Liver (tissue), 9 donors: ENCODE results near the gene CHRNB1. TPM values are rescaled to one million over a fixed set of nuclear protein-coding genes. Genes with fewer than 3 reads are reported as not detected.
A peak's percentile ranks its signal among the peaks of the same experiment; 100 is the strongest.

Source experiments
- DNase-seq: peaks from one replicate; pipeline ENCODE4 v3.0.0-alpha.2; 2017; ENCODE audit warnings: low spot score
- H3K27ac ChIP-seq, 2 donors: one replicate each; pipeline ENCODE4 v1.7.0; 2013; ENCODE audit warnings: inconsistent platforms in 2 of 2, low read length in 2 of 2, control low read depth in 1 of 2, low read depth in 1 of 2, mild to moderate bottlenecking in 1 of 2
- H3K27me3 ChIP-seq, 4 donors: one replicate each; pipeline versions ENCODE4 v1.6.1 to v1.7.0; 2013; ENCODE audit warnings: low read length in 3 of 4, inconsistent platforms in 1 of 4, mild to moderate bottlenecking in 1 of 4, moderate library complexity in 1 of 4; ENCODE audit not compliant: control insufficient read depth in 4 of 4, insufficient read depth in 4 of 4
- H3K36me3 ChIP-seq, 4 donors: one replicate each; pipeline versions ENCODE4 v1.6.1 to v1.7.0; 2013; ENCODE audit warnings: low read length in 3 of 4, mild to moderate bottlenecking in 3 of 4, low read depth in 1 of 4, moderate library complexity in 1 of 4; ENCODE audit not compliant: control insufficient read depth in 4 of 4, insufficient read depth in 3 of 4
- H3K4me1 ChIP-seq, 4 donors: one replicate each; pipeline versions ENCODE4 v1.6.1 to v1.7.0; 2013; ENCODE audit warnings: low read length in 3 of 4, mild to moderate bottlenecking in 3 of 4, moderate library complexity in 1 of 4; ENCODE audit not compliant: control insufficient read depth in 4 of 4, insufficient read depth in 4 of 4
- H3K4me3 ChIP-seq, 3 donors: one replicate each; pipeline versions ENCODE4 v1.6.1 to v1.7.0; 2013; ENCODE audit warnings: low read length in 3 of 3, control low read depth in 1 of 3, low read depth in 1 of 3, mild to moderate bottlenecking in 1 of 3
- H3K9ac ChIP-seq, 2 donors: one replicate each; pipeline ENCODE4 v1.7.0; 2013; ENCODE audit warnings: low read length in 2 of 2, mild to moderate bottlenecking in 2 of 2, moderate library complexity in 2 of 2, control low read depth in 1 of 2, low read depth in 1 of 2
- H3K9me3 ChIP-seq, 4 donors: one replicate each; pipeline versions ENCODE4 v1.6.1 to v1.7.0; 2013; ENCODE audit warnings: low read length in 3 of 4; ENCODE audit not compliant: control insufficient read depth in 4 of 4
- ATF3 ChIP-seq: IDR thresholded peaks from 2 replicates; pipeline ENCODE4 v1.6.1; 2016; ENCODE audit warnings: antibody characterized with exemption
- CTCF ChIP-seq: fragments of 150-350 bp; IDR thresholded peaks from 2 replicates; pipeline ENCODE4 v1.5.1; 2017; ENCODE audit warnings: improper control_type of control experiment, low read depth, low read length; ENCODE audit not compliant: missing input control
- EGR1 ChIP-seq, 2 donors: IDR thresholded peaks; 2 replicates each; pipeline ENCODE4 v1.6.1; 2016 to 2018; ENCODE audit warnings: antibody characterized with exemption in 2 of 2, low read depth in 2 of 2
- GABPA ChIP-seq, 2 donors: IDR thresholded peaks in 1 of 2; conservative IDR thresholded peaks in 1 of 2; 2 replicates each; pipeline ENCODE4 v1.6.1; 2016; ENCODE audit warnings: antibody characterized with exemption in 2 of 2, mild to moderate bottlenecking in 1 of 2, moderate library complexity in 1 of 2
- HNF4A ChIP-seq, 2 donors: conservative IDR thresholded peaks; 2 replicates each; pipeline ENCODE4 v1.6.1; 2016; ENCODE audit warnings: antibody characterized with exemption in 2 of 2, mild to moderate bottlenecking in 2 of 2
- HNF4G ChIP-seq: IDR thresholded peaks from 2 replicates; pipeline ENCODE4 v1.6.1; 2016; ENCODE audit warnings: antibody characterized with exemption
- MAX ChIP-seq: IDR thresholded peaks from 2 replicates; pipeline ENCODE4 v1.6.1; 2016; ENCODE audit warnings: antibody characterized with exemption
- NR2F2 ChIP-seq: IDR thresholded peaks from 2 replicates; pipeline ENCODE4 v1.6.1; 2016; ENCODE audit warnings: antibody characterized with exemption
- RAD21 ChIP-seq, 2 donors: IDR thresholded peaks; 2 replicates each; pipeline ENCODE4 v1.6.1; 2016; ENCODE audit warnings: antibody characterized with exemption in 2 of 2, mild to moderate bottlenecking in 2 of 2
- REST ChIP-seq: IDR thresholded peaks from 2 replicates; pipeline ENCODE4 v1.6.1; 2016; ENCODE audit warnings: antibody characterized with exemption, mild to moderate bottlenecking
- RXRA ChIP-seq, 2 donors: IDR thresholded peaks; 2 replicates each; pipeline ENCODE4 v1.6.1; 2017 to 2018; ENCODE audit warnings: antibody characterized with exemption in 2 of 2, mild to moderate bottlenecking in 1 of 2
- SP1 ChIP-seq: IDR thresholded peaks from 2 replicates; pipeline ENCODE4 v1.6.1; 2018; ENCODE audit warnings: antibody characterized with exemption, mild to moderate bottlenecking
- TAF1 ChIP-seq: conservative IDR thresholded peaks from 2 replicates; pipeline ENCODE4 v1.6.1; 2016; ENCODE audit warnings: antibody characterized with exemption, mild to moderate bottlenecking
- ZBTB33 ChIP-seq: IDR thresholded peaks from 2 replicates; pipeline ENCODE4 v1.6.1; 2016; ENCODE audit warnings: antibody characterized with exemption
- WGBS: extraction: QIAGEN DNeasy Blood & Tissue Kit; methylation state at CpG from one replicate; pipeline ENCODE4 v1.1.7; 2013; 5-methylcytosine and 5-hydroxymethylcytosine counted together
- polyA plus RNA-seq, 2 donors: library from polyadenylated mRNA; stranded (reverse) in 1 of 2; unstranded in 1 of 2; fragments of 200-250 nt in 1 of 2; fragments of >200 nt in 1 of 2; fragmentation: Nextera tagmentation in 1 of 2; extraction: Ambion mirVana in 1 of 2; gene quantifications; one replicate each; pipeline versions ENCODE4 v1.2.1 to v1.2.3, GENCODE V29; 2013 to 2015
- total RNA-seq, 2 donors: library from RNA; depleted of rRNA; stranded (reverse); fragments of >200 nt; gene quantifications; one replicate each; pipeline ENCODE4 v1.2.3, GENCODE V29; 2014
- donor health status: healthy.
- donor health status: healthy.
- donor health status: healthy.
- donor health status: healthy.
- donor health status: healthy.

Gene CHRNB1
- total and polyA plus RNA-seq, 4 donors: 4.2 to 11.5 (median 7.2) TPM

GRCh38 chr17:7403043-7403726 is 41.7 kb upstream of the CHRNB1 start:
- DNase-seq: peak; percentile 75
- Histone ChIP-seq H3K4me3 (peak overlapping the region; percentile 50 to 91 (median 62)), H3K9me3 (no peaks in the 10 kb centered on the region), H3K4me1 (peaks cover 4 to 8% (median 7%) of the 10 kb centered on the region in 4 donors), H3K9ac (peak overlapping the region; percentile 82 to 94), H3K27me3 (no peaks in the 10 kb centered on the region), H3K27ac (peak overlapping the region; percentile 88 to 93), H3K36me3 (no peaks in the 10 kb centered on the region)
- WGBS: 8% methylated on average over 16 of the region's 16 CpGs
- TF ChIP-seq RXRA (IDR thresholded peaks at IDR 0.05): peak; percentile 37 to 59
- TF ChIP-seq ATF3: no peak
- peak; percentile 64 to 70 for TF ChIP-seq HNF4A (conservative IDR thresholded peaks at IDR 0.05)
- no peak for TF ChIP-seq RAD21 (IDR thresholded peaks at IDR 0.05)
- no peak for TF ChIP-seq CTCF
- TF ChIP-seq HNF4G: peak; percentile 24

GRCh38 chr17:7403727-7403976 is 41.2 kb upstream of the CHRNB1 start:
- no peaks in the 10 kb centered on the region for H3K27me3 ChIP-seq
- H3K36me3 ChIP-seq: no peaks in the 10 kb centered on the region
- H3K27ac ChIP-seq: peak overlapping the region; percentile 88 to 93
- H3K9ac ChIP-seq: peak overlapping the region in 1 of 2 donors; percentile 94
- no peaks in the 10 kb centered on the region for H3K9me3 ChIP-seq
- H3K4me3 ChIP-seq: peak overlapping the region; percentile 50 to 91 (median 62)
- H3K4me1 ChIP-seq: peaks cover 4 to 8% (median 7%) of the 10 kb centered on the region in 4 donors
- DNase-seq: no peak
- WGBS: under 1% methylated on average over 13 of the region's 13 CpGs
- peak in 1 of 2 donors; percentile 11 for TF ChIP-seq EGR1 (IDR thresholded peaks at IDR 0.05; ENCODE audit: low read depth in 2 of 2)
- TF ChIP-seq HNF4A (conservative IDR thresholded peaks at IDR 0.05): no peak
- TF ChIP-seq ZBTB33: peak; percentile 3
- TF ChIP-seq HNF4G: peak; percentile 1
- no peak for TF ChIP-seq CTCF
- TF ChIP-seq GABPA (IDR thresholded peaks at IDR 0.05 in 1 of 2, conservative IDR thresholded peaks at IDR 0.05 in 1 of 2): peak in 1 of 2 donors; percentile 16
- no peak for TF ChIP-seq MAX
- no peak for TF ChIP-seq TAF1
- TF ChIP-seq SP1: no peak
- TF ChIP-seq NR2F2: peak; percentile 28
- no peak for TF ChIP-seq RAD21 (IDR thresholded peaks at IDR 0.05)
- no peak for TF ChIP-seq RXRA (IDR thresholded peaks at IDR 0.05)
- TF ChIP-seq REST: no peak
- no peak for TF ChIP-seq ATF3
